HepG2 (cell line): ENCODE results near the gene ESF1. TPM values are rescaled to one million over a fixed set of nuclear protein-coding genes. Genes with fewer than 3 reads are reported as not detected.

Experiments used
- GATA4 ChIP-seq: sonication (generic); IDR thresholded peaks from 2 replicates; pipeline ENCODE4 v1.6.1; 2016; ENCODE audit warnings: antibody characterized with exemption, low read depth, borderline replicate concordance
- HES4 ChIP-seq: sonication (generic); formaldehyde crosslinking; IDR thresholded peaks from 2 replicates; pipeline ENCODE4 v1.9.0; 2021; ENCODE audit warnings: mild to moderate bottlenecking, missing genetic modification reagents, borderline replicate concordance
- HOXA5 ChIP-seq: sonication (generic); formaldehyde crosslinking; IDR thresholded peaks from 2 replicates; pipeline ENCODE4 v1.4.0; 2020; ENCODE audit warnings: missing genetic modification reagents
- NFYC ChIP-seq: IDR thresholded peaks from 2 replicates; pipeline ENCODE4 v1.6.1; 2016; ENCODE audit warnings: missing genetic modification reagents, missing compliant biosample characterization
- NR1H2 ChIP-seq: sonication (generic); formaldehyde crosslinking; IDR thresholded peaks from 2 replicates; pipeline ENCODE4 v1.8.1; 2022; ENCODE audit warnings: low read depth, missing genetic modification reagents, borderline replicate concordance
- NRL ChIP-seq: sonication (generic); formaldehyde crosslinking; IDR thresholded peaks from 2 replicates; pipeline ENCODE4 v1.5.0; 2020; ENCODE audit warnings: missing genetic modification reagents, mild to moderate bottlenecking, moderate library complexity, borderline replicate concordance
- PHF20 ChIP-seq: sonication (generic); formaldehyde crosslinking; IDR thresholded peaks from 2 replicates; pipeline ENCODE4 v1.5.0; 2020; ENCODE audit warnings: mild to moderate bottlenecking, missing genetic modification reagents
- RAD21 ChIP-seq: fragments of 450-650 bp; formaldehyde crosslinking; IDR thresholded peaks from 2 replicates; pipeline ENCODE4 v1.5.0; 2020; ENCODE audit warnings: mild to moderate bottlenecking
- RBM39 ChIP-seq: fragments of 200-400 bp; formaldehyde crosslinking; IDR thresholded peaks from one replicate; pipeline ENCODE4 v1.6.1; 2018; ENCODE audit warnings: antibody characterized with exemption, mild to moderate bottlenecking, low read depth, low read length; ENCODE audit not compliant: poor library complexity, severe bottlenecking
- RFX1 ChIP-seq: fragments of 450-650 bp; IDR thresholded peaks from 2 replicates; pipeline ENCODE4 v1.6.1; 2017
- SOX5 ChIP-seq: IDR thresholded peaks from 2 replicates; pipeline ENCODE4 v1.6.1; 2016; ENCODE audit warnings: borderline replicate concordance
- SUZ12 ChIP-seq: fragments of 150-350 bp; IDR thresholded peaks from 2 replicates; pipeline ENCODE4 v1.6.1; 2014; ENCODE audit warnings: low read depth, low read length
- TAF1 ChIP-seq: sonication (generic); formaldehyde crosslinking; IDR thresholded peaks from 2 replicates; pipeline ENCODE4 v1.4.0; 2020; ENCODE audit warnings: missing genetic modification reagents
- THAP7 ChIP-seq: sonication (generic); formaldehyde crosslinking; IDR thresholded peaks from 2 replicates; pipeline ENCODE4 v1.8.1; 2023; ENCODE audit warnings: mild to moderate bottlenecking, missing genetic modification reagents
- ZKSCAN8 ChIP-seq: IDR thresholded peaks from 2 replicates; pipeline ENCODE4 v1.6.1; 2016; ENCODE audit warnings: borderline replicate concordance, missing genetic modification reagents, missing compliant biosample characterization
- ZNF121 ChIP-seq: sonication (generic); formaldehyde crosslinking; IDR thresholded peaks from 2 replicates; pipeline ENCODE4 v1.5.0; 2020; ENCODE audit warnings: mild to moderate bottlenecking, missing genetic modification reagents
- ZNF138 ChIP-seq: sonication (generic); formaldehyde crosslinking; IDR thresholded peaks from 2 replicates; pipeline ENCODE4 v1.5.0; 2020; ENCODE audit warnings: mild to moderate bottlenecking, low read depth, missing genetic modification reagents
- ZNF275 ChIP-seq: sonication (generic); formaldehyde crosslinking; IDR thresholded peaks from 2 replicates; pipeline ENCODE4 v1.8.0; 2022; ENCODE audit warnings: missing genetic modification reagents, mild to moderate bottlenecking, inconsistent platforms, borderline replicate concordance
- ZNF503 ChIP-seq: sonication (generic); formaldehyde crosslinking; IDR thresholded peaks from 2 replicates; pipeline ENCODE4 v1.4.0; 2020; ENCODE audit warnings: missing genetic modification reagents
- ZNF512B ChIP-seq: sonication (generic); formaldehyde crosslinking; IDR thresholded peaks from 2 replicates; pipeline ENCODE4 v1.5.1; 2020; ENCODE audit warnings: missing genetic modification reagents, mild to moderate bottlenecking, borderline replicate concordance
- ZNF543 ChIP-seq: sonication (generic); formaldehyde crosslinking; IDR thresholded peaks from 2 replicates; pipeline ENCODE4 v1.4.0; 2020; ENCODE audit warnings: mild to moderate bottlenecking, missing genetic modification reagents
- ZNF747 ChIP-seq: sonication (generic); formaldehyde crosslinking; IDR thresholded peaks from 2 replicates; pipeline ENCODE4 v1.8.1; 2023; ENCODE audit warnings: missing genetic modification reagents, mild to moderate bottlenecking, borderline replicate concordance
- ZNF800 ChIP-seq: sonication (generic); formaldehyde crosslinking; IDR thresholded peaks from 2 replicates; pipeline ENCODE4 v1.4.0; 2020; ENCODE audit warnings: missing genetic modification reagents
- polyA plus RNA-seq, 8 experiments: library from polyadenylated mRNA; depleted of rRNA in 3 of 8; stranded (reverse) in 7 of 8; unstranded in 1 of 8; fragments of >200 nt; fragmentation: Illumina TruSeq in 4 of 8; extraction: Trizol in 4 of 8; gene quantifications; 2 replicates each; pipeline versions ENCODE4 v1.2.1 to v1.2.3, GENCODE V29; 2011 to 2016; ENCODE audit warnings: low read depth in 4 of 8, missing spikeins in 1 of 8, mixed read lengths in 1 of 8; ENCODE audit not compliant: insufficient read depth in 1 of 8
- total RNA-seq, 5 experiments: library from RNA; depleted of rRNA; stranded (reverse); fragments of >200 nt; fragmentation: Illumina TruSeq; extraction: Trizol; gene quantifications; 2 replicates each; pipeline ENCODE4 v1.2.3, GENCODE V29; 2016; ENCODE audit warnings: low read depth in 1 of 5

ESF1 gene
- total and polyA plus RNA-seq, 2 of the 13 experiments (the other 11 are each of a cell fraction or from before 2014, with no cell fraction given), result 7.3 to 66.9 TPM

- no peak for TF ChIP-seq ZNF800 (CRISPR knock-in tag)
- no peak for TF ChIP-seq ZNF503 (CRISPR knock-in tag)
- no peak for TF ChIP-seq RAD21 (CRISPR knock-in tag)
- TF ChIP-seq ZKSCAN8 (CRISPR knock-in tag), result no peak
- no peak for TF ChIP-seq SUZ12
- 0 out of 2 replicates have a peak, but pooled peaks have one; percentile 18 for TF ChIP-seq HOXA5 (CRISPR knock-in tag)
- TF ChIP-seq NRL (CRISPR knock-in tag), result peak; percentile 75; the same call in 1 of the 2 replicates
- no peak for TF ChIP-seq ZNF138 (CRISPR knock-in tag)
- no peak for TF ChIP-seq ZNF747 (CRISPR knock-in tag)
- TF ChIP-seq ZNF275 (CRISPR knock-in tag), result no peak
- TF ChIP-seq PHF20 (CRISPR knock-in tag), result no peak
- no peak for TF ChIP-seq NFYC
- TF ChIP-seq GATA4, result no peak
- TF ChIP-seq SOX5 (CRISPR knock-in tag), result peak; percentile 31; the same call in 1 of the 2 replicates
- TF ChIP-seq TAF1 (CRISPR knock-in tag), result no peak
- TF ChIP-seq THAP7 (CRISPR knock-in tag), result no peak
- no peak for TF ChIP-seq RBM39
- TF ChIP-seq NR1H2 (CRISPR knock-in tag), result no peak
- TF ChIP-seq ZNF512B (CRISPR knock-in tag), result no peak
- TF ChIP-seq HES4, result no peak
- no peak for TF ChIP-seq ZNF121 (CRISPR knock-in tag)
- TF ChIP-seq RFX1, result no peak
- peak; percentile 34; the same call in 1 of the 2 replicates for TF ChIP-seq ZNF543 (CRISPR knock-in tag)
Measured at GRCh38 chr20:13800728-13801134, 16.0 kb upstream of the ESF1 start (continued).
